Heart left ventricle (tissue), 13 donors: ENCODE data around the gene CIT.

Experiments
- POLR2A ChIP-seq, 2 donors: fragments of 450-650 bp; IDR thresholded peaks; one replicate each; pipeline ENCODE4 v1.6.1; 2017; ENCODE audit warnings: antibody characterized with exemption in 2 of 2, mild to moderate bottlenecking in 2 of 2, moderate library complexity in 2 of 2
- TF ChIP-seq, protein P1 (sequence below), 12 donors: fragments of 200-600 bp; sonication (generic) in 4 of 12; IDR thresholded peaks; one replicate each; pipeline versions ENCODE4 v1.5.0 to v1.8.0; 2018 to 2022; ENCODE audit warnings: antibody characterized with exemption in 12 of 12, mild to moderate bottlenecking in 5 of 12
- donor health status: ischemic (EF 13 %, LVEDD 7.1; RV severe dilation, severe dysfunction).
- donor health status: DM: no; HTN: yes; CAD: no.
- donor health status: DM: no; HTN: no; CAD: no.
- donor health status: ischemic (EF 25% LVEDD 6.9; RV normal size, moderate dysfunction).
- donor health status: ischemic (EF 25% LVEDD 5.7; RV mildly dilated, moderate dysfunction).
- donor health status: ischemic (EF 35%, LVEDD 5.7; RV mildly dilated, moderate dysfunction).
- donor health status: nonischemic (EF 11% LVEDD 7.7; RV severe dilation, severe dysfunction).
- donor health status: DM: yes; HTN: yes; CAD: no.
- donor health status: PGD.
- donor health status: ischemic (EF 29% LVEDD 5.4; RV normal size, mild dysfunction).
- donor health status: nonischemic (EF 23%, LVEDD 6.1; RV moderate dilation, normal function).

DNA sequence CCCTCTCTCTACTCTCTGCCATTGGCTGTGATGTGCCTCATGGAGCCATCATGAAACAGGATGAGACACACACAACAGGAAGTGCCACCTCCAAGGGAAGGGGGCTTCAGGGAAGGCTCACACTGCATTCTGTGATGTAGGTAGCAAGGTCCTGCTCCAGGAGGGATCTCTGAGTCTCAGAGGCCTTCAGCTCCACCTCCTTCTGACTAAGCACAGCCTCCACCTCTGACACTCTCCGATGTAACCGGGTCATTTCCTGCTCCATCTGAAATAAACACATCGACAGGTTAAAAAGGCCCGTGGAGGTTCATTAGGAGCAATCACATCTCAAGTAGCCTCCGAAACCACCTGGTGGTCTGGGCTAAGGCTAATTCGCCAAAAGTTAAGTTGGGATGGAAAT is 93.3 kb downstream of the CIT start:
- TF ChIP-seq, protein P1, sequence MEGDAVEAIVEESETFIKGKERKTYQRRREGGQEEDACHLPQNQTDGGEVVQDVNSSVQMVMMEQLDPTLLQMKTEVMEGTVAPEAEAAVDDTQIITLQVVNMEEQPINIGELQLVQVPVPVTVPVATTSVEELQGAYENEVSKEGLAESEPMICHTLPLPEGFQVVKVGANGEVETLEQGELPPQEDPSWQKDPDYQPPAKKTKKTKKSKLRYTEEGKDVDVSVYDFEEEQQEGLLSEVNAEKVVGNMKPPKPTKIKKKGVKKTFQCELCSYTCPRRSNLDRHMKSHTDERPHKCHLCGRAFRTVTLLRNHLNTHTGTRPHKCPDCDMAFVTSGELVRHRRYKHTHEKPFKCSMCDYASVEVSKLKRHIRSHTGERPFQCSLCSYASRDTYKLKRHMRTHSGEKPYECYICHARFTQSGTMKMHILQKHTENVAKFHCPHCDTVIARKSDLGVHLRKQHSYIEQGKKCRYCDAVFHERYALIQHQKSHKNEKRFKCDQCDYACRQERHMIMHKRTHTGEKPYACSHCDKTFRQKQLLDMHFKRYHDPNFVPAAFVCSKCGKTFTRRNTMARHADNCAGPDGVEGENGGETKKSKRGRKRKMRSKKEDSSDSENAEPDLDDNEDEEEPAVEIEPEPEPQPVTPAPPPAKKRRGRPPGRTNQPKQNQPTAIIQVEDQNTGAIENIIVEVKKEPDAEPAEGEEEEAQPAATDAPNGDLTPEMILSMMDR (IDR thresholded peaks at IDR 0.05) = no peak
- TF ChIP-seq POLR2A (IDR thresholded peaks at IDR 0.05) = no peak
